H9 (cell line): ENCODE measurements around the gene C13orf46. TPM values are rescaled to one million over a fixed set of nuclear protein-coding genes. Genes with fewer than 3 reads are reported as not detected.

Source experiments
- DNase-seq: peaks from one replicate; pipeline ENCODE4 v3.0.0-alpha.2; 2017
- H2AFZ ChIP-seq: one replicate; pipeline ENCODE4 v1.6.1; 2013; ENCODE audit warnings: mild to moderate bottlenecking, low read length, control low read depth, moderate library complexity
- H2AK5ac ChIP-seq: 2 replicates; pipeline ENCODE4 v1.6.1; 2013; ENCODE audit warnings: low read length, control low read depth, mixed read lengths; ENCODE audit not compliant: insufficient read length
- H2BK120ac ChIP-seq: one replicate; pipeline ENCODE4 v1.6.1; 2013; ENCODE audit warnings: low read depth, mild to moderate bottlenecking, low read length, control low read depth, inconsistent platforms; ENCODE audit not compliant: poor library complexity, severe bottlenecking
- H2BK12ac ChIP-seq: 2 replicates; pipeline ENCODE4 v1.6.1; 2013; ENCODE audit warnings: low read length, control low read depth, mixed read lengths, low read depth; ENCODE audit not compliant: insufficient read length
- H2BK15ac ChIP-seq: 2 replicates; pipeline ENCODE4 v1.6.1; 2013; ENCODE audit warnings: low read depth, low read length, control low read depth
- H2BK20ac ChIP-seq: one replicate; pipeline ENCODE4 v1.6.1; 2013; ENCODE audit warnings: low read depth, mild to moderate bottlenecking, low read length, control low read depth, inconsistent platforms; ENCODE audit not compliant: poor library complexity, severe bottlenecking
- H2BK5ac ChIP-seq: 2 replicates; pipeline ENCODE4 v1.6.1; 2013; ENCODE audit warnings: low read length, control low read depth, mixed read lengths; ENCODE audit not compliant: insufficient read length
- H3K14ac ChIP-seq: 2 replicates; pipeline ENCODE4 v1.6.1; 2013; ENCODE audit warnings: low read length, control low read depth; ENCODE audit not compliant: insufficient read depth
- H3K18ac ChIP-seq: 2 replicates; pipeline ENCODE4 v1.6.1; 2013; ENCODE audit warnings: low read depth, mild to moderate bottlenecking, mixed read lengths, low read length, control low read depth; ENCODE audit not compliant: insufficient read length
- H3K23ac ChIP-seq: 2 replicates; pipeline ENCODE4 v1.6.1; 2013; ENCODE audit warnings: low read length, control low read depth, mixed read lengths, low read depth; ENCODE audit not compliant: insufficient read length
- H3K23me2 ChIP-seq: 2 replicates; pipeline ENCODE4 v1.6.1; 2013; ENCODE audit warnings: low read depth, mild to moderate bottlenecking, mixed read lengths, low read length, control low read depth; ENCODE audit not compliant: insufficient read length, poor library complexity, severe bottlenecking
- H3K27ac ChIP-seq: 2 replicates; pipeline ENCODE4 v1.5.1; 2013; ENCODE audit warnings: low read length, control low read depth, mixed read lengths, low read depth; ENCODE audit not compliant: insufficient read length
- H3K27me3 ChIP-seq: 2 replicates; pipeline ENCODE4 v1.6.1; 2013; ENCODE audit warnings: low read length, control low read depth, inconsistent platforms; ENCODE audit not compliant: insufficient read depth
- H3K4ac ChIP-seq: 2 replicates; pipeline ENCODE4 v1.6.1; 2013; ENCODE audit warnings: low read depth, mild to moderate bottlenecking, control low read depth, inconsistent platforms, low read length, moderate library complexity
- H3K4me1 ChIP-seq: 2 replicates; pipeline ENCODE4 v1.6.1; 2013; ENCODE audit warnings: low read length, control low read depth, inconsistent platforms; ENCODE audit not compliant: insufficient read depth
- H3K4me2 ChIP-seq: 2 replicates; pipeline ENCODE4 v1.6.1; 2013; ENCODE audit warnings: low read length, control low read depth, mixed read lengths; ENCODE audit not compliant: insufficient read length, insufficient read depth
- H3K56ac ChIP-seq: 2 replicates; pipeline ENCODE4 v1.6.1; 2013; ENCODE audit warnings: low read depth, mild to moderate bottlenecking, mixed read lengths, low read length, control low read depth; ENCODE audit not compliant: insufficient read length
- H3K79me1 ChIP-seq: 2 replicates; pipeline ENCODE4 v1.6.1; 2013; ENCODE audit warnings: low read depth, mild to moderate bottlenecking, moderate library complexity, low read length, control low read depth, inconsistent platforms; ENCODE audit not compliant: insufficient read depth, poor library complexity, severe bottlenecking
- H3K79me2 ChIP-seq: 2 replicates; pipeline ENCODE4 v1.6.1; 2013; ENCODE audit warnings: low read length, control low read depth, inconsistent platforms; ENCODE audit not compliant: insufficient read depth
- H3K9ac ChIP-seq: 2 replicates; pipeline ENCODE4 v1.6.1; 2013; ENCODE audit warnings: low read length, control low read depth, mixed read lengths; ENCODE audit not compliant: insufficient read length; ENCODE audit errors: extremely low read depth
- H3K9me3 ChIP-seq: one replicate; pipeline ENCODE4 v1.6.1; 2013; ENCODE audit warnings: low read depth, low read length, inconsistent platforms; ENCODE audit not compliant: control insufficient read depth
- H3T11ph ChIP-seq: one replicate; pipeline ENCODE4 v1.6.1; 2013; ENCODE audit warnings: mild to moderate bottlenecking, low read length, control low read depth, inconsistent platforms
- H4K20me1 ChIP-seq: one replicate; pipeline ENCODE4 v1.6.1; 2013; ENCODE audit not compliant: control insufficient read depth, insufficient read length, insufficient read depth
- H4K5ac ChIP-seq: 2 replicates; pipeline ENCODE4 v1.6.1; 2013; ENCODE audit warnings: low read depth, mild to moderate bottlenecking, mixed read lengths, low read length, control low read depth; ENCODE audit not compliant: insufficient read length
- H4K8ac ChIP-seq: replicated peaks from 2 replicates; pipeline ENCODE4 v1.6.1; 2013; ENCODE audit warnings: low read length, control low read depth, mixed read lengths, low read depth; ENCODE audit not compliant: insufficient read length
- H4K91ac ChIP-seq: 2 replicates; pipeline ENCODE4 v1.6.1; 2013; ENCODE audit warnings: low read depth, mild to moderate bottlenecking, moderate library complexity, mixed read lengths, low read length, control low read depth; ENCODE audit not compliant: insufficient read length
- H3K27ac Mint-ChIP-seq, 3 experiments: 2 replicates in 2 of 3; 3 replicates in 1 of 3; pipeline ENCODE4 v1.8.0; 2020 to 2021; ENCODE audit warnings: mixed read lengths in 3 of 3, mild to moderate bottlenecking in 1 of 3, moderate library complexity in 1 of 3
- H3K27me3 Mint-ChIP-seq: 2 replicates; pipeline ENCODE4 v1.8.0; 2021; ENCODE audit warnings: low read depth, mild to moderate bottlenecking, moderate library complexity, mixed read lengths
- H3K36me3 Mint-ChIP-seq, 3 experiments: 2 replicates in 2 of 3; 3 replicates in 1 of 3; pipeline ENCODE4 v1.8.0; 2020 to 2021; ENCODE audit warnings: low read depth in 3 of 3, mixed read lengths in 3 of 3; ENCODE audit not compliant: insufficient read depth in 1 of 3
- H3K4me1 Mint-ChIP-seq, 2 experiments: 2 replicates each; pipeline ENCODE4 v1.8.0; 2020; ENCODE audit warnings: mixed read lengths in 2 of 2
- H3K4me3 Mint-ChIP-seq, 2 experiments: 2 replicates in 1 of 2; 3 replicates in 1 of 2; pipeline ENCODE4 v1.8.0; 2020 to 2021; ENCODE audit warnings: mild to moderate bottlenecking in 2 of 2, mixed read lengths in 2 of 2, moderate library complexity in 1 of 2
- H3K9me3 Mint-ChIP-seq, 2 experiments: 2 replicates in 1 of 2; 3 replicates in 1 of 2; pipeline ENCODE4 v1.8.0; 2020; ENCODE audit warnings: mild to moderate bottlenecking in 2 of 2, mixed read lengths in 2 of 2, moderate library complexity in 1 of 2
- WGBS: extraction: QIAGEN DNeasy Blood & Tissue Kit; methylation state at CpG from one replicate; pipeline ENCODE4 v1.1.7; 2013; ENCODE audit warnings: missing lambda C conversion rate, low lambda C conversion rate, mixed read lengths; ENCODE audit not compliant: insufficient read length; ENCODE audit errors: extremely low coverage; 5-methylcytosine and 5-hydroxymethylcytosine counted together
- total RNA-seq: library from RNA; stranded (reverse); gene quantifications from 2 replicates; pipeline ENCODE4 v1.2.1, GENCODE V29; 2021
- TF ChIP-seq, protein P1 (sequence below): fragments of 200-600 bp; sonication (generic); conservative IDR thresholded peaks from 3 replicates; pipeline ENCODE4 v1.8.0; 2021; ENCODE audit warnings: antibody characterized with exemption, mild to moderate bottlenecking

The C13orf46 gene
- total RNA-seq, 1 experiment from 2014 or later, result 0.55 TPM

DNA sequence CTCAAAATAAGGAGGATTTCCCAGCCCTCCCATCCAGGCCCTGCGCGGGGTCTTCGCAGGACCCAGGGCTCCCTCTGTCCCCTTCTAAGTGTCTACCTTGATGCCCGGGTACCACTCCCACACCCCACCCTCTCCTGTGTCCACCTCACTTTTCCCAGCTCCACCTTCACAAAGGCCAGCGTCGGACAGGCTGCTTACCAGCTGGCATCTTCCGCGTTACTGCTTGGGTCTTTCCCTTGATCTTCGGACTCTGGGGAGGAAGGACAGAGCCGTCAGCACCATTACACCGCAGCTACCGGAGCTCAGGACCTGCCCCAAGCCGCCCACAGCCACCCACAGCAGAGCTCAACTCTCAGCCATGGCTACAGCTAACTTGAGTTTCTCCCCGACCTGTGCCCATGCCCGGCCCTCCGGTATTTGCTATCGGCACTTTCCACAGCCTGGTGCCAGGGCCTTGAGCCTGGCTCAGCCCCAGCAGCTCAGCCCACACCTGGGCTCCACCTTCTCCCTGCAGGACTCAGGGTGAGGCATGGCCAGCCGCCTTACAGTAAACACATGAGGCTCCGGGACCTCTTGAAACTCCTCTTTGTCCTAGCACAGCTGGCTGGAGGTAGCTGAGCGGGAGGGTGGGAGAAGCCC is 3.8 kb downstream of the C13orf46 start:
- Histone ChIP-seq H3K23me2 (no peaks in the 10 kb centered on the region), H3K23ac (no peak overlapping the region), H2AK5ac (no peak overlapping the region), H3K56ac (no peak overlapping the region), H3K18ac (no peak overlapping the region), H4K5ac (no peak overlapping the region), H3K9ac (no peak overlapping the region), H3T11ph (no peak overlapping the region), H3K27ac (no peak overlapping the region), H2BK120ac (no peak overlapping the region), H3K9me3 (peaks cover 7% of the 10 kb centered on the region), H3K27me3 (no peaks in the 10 kb centered on the region), H2AFZ (no peak overlapping the region), H3K79me2 (no peaks in the 10 kb centered on the region), H2BK12ac (no peak overlapping the region), H2BK15ac (no peak overlapping the region), H3K4me1 (no peaks in the 10 kb centered on the region), H3K4ac (no peak overlapping the region), H3K4me2 (no peak overlapping the region), H4K8ac (no peak overlapping the region), H3K79me1 (no peaks in the 10 kb centered on the region), H3K14ac (peak overlapping the region; percentile 43; the same call in 1 of the 2 replicates), H2BK20ac (no peak overlapping the region), H4K91ac (no peak overlapping the region), H2BK5ac (no peak overlapping the region), H4K20me1 (peaks cover 5% of the 10 kb centered on the region)
- TF ChIP-seq, protein P1, sequence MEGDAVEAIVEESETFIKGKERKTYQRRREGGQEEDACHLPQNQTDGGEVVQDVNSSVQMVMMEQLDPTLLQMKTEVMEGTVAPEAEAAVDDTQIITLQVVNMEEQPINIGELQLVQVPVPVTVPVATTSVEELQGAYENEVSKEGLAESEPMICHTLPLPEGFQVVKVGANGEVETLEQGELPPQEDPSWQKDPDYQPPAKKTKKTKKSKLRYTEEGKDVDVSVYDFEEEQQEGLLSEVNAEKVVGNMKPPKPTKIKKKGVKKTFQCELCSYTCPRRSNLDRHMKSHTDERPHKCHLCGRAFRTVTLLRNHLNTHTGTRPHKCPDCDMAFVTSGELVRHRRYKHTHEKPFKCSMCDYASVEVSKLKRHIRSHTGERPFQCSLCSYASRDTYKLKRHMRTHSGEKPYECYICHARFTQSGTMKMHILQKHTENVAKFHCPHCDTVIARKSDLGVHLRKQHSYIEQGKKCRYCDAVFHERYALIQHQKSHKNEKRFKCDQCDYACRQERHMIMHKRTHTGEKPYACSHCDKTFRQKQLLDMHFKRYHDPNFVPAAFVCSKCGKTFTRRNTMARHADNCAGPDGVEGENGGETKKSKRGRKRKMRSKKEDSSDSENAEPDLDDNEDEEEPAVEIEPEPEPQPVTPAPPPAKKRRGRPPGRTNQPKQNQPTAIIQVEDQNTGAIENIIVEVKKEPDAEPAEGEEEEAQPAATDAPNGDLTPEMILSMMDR, result no peak
- DNase-seq, result no peak
- H3K27me3 Mint-ChIP-seq, result no peaks in the 10 kb centered on the region; the same call in 1 of the 2 replicates
- WGBS, result no CpG with 5 or more reads among the region's 20 CpGs
- no peak overlapping the region for H3K4me3 Mint-ChIP-seq
- H3K9me3 Mint-ChIP-seq, result no peaks in the 10 kb centered on the region; a peak in 1 of 5 replicates
- no peaks in the 10 kb centered on the region for H3K36me3 Mint-ChIP-seq
- H3K4me1 Mint-ChIP-seq, result peaks cover 0 to 4% of the 10 kb centered on the region in 2 experiments; a peak in 1 of 4 replicates
- peak overlapping the region in 2 of 3 experiments; percentile 49; a peak in 2 of 7 replicates for H3K27ac Mint-ChIP-seq
